SH-SY5Y (cell line): Measurements from ENCODE around the gene TMEM260.

Source experiments
- GATA2 ChIP-seq: IDR thresholded peaks from 2 replicates; pipeline ENCODE4 v1.6.1; 2011; ENCODE audit warnings: mild to moderate bottlenecking, low read depth, low read length
- GATA3 ChIP-seq: IDR thresholded peaks from 2 replicates; pipeline ENCODE4 v1.6.1; 2011; ENCODE audit warnings: low read depth, mild to moderate bottlenecking, low read length, moderate library complexity

GRCh38 chr14:56617084-56617483 is 37.5 kb downstream of the TMEM260 start:
- TF ChIP-seq GATA2 (no peak), GATA3 (no peak)
